HG02610 (cell line): ENCODE measurements around the gene CDC14B.

Source experiments
- ATAC-seq: cut with Tn5 transposase; IDR thresholded peaks from one replicate; pipeline ENCODE4 v1.9.1; 2021; ENCODE audit warnings: mild to moderate bottlenecking, moderate library complexity; ENCODE audit not compliant: unreplicated experiment

The CDC14B gene

GRCh38 chr9:96450613-96451528, 168.8 kb downstream of the CDC14B start:
- ATAC-seq: no peak
